H54 (cell line): ENCODE measurements around the gene CCDC28B.

Source experiments
- DNase-seq: peaks from one replicate; pipeline ENCODE4 v3.0.0; 2011; ENCODE audit warnings: low spot score, mixed read lengths; ENCODE audit not compliant: insufficient read length
- FAIRE-seq: peaks from 3 replicates; lab custom pipeline; 2011; peaks lifted over from hg19 to GRCh38; lab: Jason Lieb, UNC
- POLR2A ChIP-seq: IDR thresholded peaks from 2 replicates; pipeline ENCODE4 v1.6.1; 2011; ENCODE audit warnings: low read depth, mild to moderate bottlenecking, low read length

Gene CCDC28B

DNA sequence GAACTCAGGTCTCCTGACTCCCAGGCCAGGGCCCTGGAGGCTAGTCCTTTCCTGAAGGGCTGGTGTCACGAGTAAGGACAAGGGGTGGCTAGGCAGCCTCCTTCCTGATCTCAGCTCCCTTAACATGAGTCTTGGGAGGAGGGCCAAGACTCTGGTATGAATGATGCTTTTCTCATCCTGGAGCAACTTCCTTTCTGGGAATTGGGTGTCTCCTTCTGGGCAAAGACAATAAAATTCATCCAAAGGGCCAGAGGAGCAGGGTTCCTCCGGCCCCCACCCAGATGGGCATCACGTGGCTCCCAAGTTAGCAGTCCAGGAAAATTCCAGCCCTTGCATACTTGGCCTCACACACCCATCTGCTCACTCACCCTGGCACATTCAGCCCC, 46.5 kb downstream of the CCDC28B start, which contains the start of gene FAM167B:
Gene FAM167B, plus strand, starts transcription at position 335 of the 386 bp plus-strand sequence. CDS start 200 bp downstream, outside the sequence.
- DNase-seq (no peak), FAIRE-seq (no peak)
- no peak for TF ChIP-seq POLR2A

DNA sequence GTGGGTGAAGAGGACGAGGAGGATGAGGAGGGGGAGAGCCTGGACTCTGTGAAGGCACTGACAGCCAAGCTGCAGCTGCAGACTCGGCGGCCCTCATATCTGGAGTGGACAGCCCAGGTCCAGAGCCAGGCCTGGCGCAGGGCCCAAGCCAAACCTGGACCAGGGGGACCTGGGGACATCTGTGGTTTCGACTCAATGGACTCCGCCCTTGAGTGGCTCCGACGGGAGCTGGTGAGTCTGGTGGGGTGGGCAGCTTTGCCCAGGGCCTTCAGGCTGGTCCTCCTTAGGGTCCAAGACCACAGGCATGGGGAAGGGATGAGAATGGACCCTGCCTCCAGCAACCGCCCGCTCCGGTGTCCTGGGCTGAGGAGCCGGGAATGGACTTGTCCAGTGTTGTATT, 47.1 kb downstream of the CCDC28B start:
- no peak for TF ChIP-seq POLR2A
- FAIRE-seq (no peak), DNase-seq (no peak)

DNA sequence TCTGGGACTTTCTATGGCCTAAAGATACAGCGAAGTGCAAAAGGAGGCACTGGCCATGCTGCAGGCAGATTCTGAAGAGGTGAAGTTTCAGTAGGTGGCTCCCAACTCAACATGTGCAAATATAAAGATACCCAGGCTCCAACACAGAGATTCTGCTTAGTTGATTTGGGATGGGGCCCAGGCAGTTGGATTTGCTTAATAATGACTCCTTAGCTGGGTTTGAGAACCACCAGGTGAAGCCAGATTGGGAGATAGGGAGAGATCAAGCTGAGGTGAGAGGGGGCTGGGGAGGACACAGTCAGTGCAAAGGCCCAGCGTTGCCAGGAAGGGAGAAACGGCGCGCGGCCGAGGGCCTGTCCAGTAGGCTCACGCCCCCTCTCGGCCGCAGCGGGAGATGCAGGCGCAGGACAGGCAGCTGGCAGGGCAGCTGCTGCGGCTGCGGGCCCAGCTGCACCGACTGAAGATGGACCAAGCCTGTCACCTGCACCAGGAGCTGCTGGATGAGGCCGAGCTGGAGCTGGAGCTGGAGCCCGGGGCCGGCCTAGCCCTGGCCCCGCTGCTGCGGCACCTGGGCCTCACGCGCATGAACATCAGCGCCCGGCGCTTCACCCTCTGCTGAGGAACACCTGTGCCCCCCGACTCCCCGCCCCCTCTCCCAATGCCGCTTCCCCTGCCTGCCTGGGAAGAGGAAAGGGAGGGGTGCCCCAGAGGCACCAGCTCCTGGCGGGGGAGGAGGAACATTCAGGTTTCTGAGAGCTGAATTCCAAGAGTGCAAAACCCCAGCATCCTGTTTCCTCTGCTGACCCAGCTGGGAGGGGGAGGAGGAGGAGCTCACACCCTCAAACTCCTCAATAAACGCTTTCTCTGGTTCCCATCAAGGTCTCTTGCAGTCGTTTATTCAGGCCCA, 47.8 kb downstream of the CCDC28B start:
- no peak for TF ChIP-seq POLR2A
- FAIRE-seq (no peak), DNase-seq (no peak)

DNA sequence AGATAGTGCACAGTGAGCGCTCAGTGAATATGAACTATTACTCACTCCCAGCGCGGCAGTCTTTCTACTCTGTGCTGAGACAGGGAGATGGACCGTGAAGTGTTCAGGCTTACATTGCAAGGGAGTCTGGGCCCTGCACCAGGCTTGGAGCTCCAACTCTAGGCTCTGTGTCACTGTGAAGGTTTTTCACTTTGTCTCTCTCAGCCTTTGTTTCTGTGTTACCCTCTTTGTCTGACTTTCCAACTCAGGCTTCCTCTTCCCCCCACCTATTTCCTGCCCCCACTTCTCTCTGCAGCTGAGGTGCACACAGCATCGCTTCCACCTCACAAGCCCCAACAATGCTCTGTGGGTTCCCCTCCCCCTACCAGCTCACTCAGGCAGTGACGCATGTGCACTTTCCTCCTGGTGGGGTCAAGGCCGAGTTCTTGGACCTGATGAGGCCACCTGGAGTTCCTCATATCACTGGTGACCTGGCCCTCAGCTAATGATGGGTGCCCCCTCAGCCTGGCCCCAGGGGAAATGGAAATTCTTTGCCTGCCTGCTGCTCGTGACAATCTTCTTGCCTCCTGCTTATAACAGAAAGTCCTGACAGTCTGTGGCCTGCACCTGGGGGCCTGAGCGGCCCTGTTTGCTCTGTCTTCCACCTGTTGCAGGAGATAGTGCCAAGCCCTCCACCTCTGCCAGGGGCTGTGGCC, 49.6 kb downstream of the CCDC28B start:
- FAIRE-seq, result no peak
- TF ChIP-seq POLR2A, result no peak
- DNase-seq, result no peak

DNA sequence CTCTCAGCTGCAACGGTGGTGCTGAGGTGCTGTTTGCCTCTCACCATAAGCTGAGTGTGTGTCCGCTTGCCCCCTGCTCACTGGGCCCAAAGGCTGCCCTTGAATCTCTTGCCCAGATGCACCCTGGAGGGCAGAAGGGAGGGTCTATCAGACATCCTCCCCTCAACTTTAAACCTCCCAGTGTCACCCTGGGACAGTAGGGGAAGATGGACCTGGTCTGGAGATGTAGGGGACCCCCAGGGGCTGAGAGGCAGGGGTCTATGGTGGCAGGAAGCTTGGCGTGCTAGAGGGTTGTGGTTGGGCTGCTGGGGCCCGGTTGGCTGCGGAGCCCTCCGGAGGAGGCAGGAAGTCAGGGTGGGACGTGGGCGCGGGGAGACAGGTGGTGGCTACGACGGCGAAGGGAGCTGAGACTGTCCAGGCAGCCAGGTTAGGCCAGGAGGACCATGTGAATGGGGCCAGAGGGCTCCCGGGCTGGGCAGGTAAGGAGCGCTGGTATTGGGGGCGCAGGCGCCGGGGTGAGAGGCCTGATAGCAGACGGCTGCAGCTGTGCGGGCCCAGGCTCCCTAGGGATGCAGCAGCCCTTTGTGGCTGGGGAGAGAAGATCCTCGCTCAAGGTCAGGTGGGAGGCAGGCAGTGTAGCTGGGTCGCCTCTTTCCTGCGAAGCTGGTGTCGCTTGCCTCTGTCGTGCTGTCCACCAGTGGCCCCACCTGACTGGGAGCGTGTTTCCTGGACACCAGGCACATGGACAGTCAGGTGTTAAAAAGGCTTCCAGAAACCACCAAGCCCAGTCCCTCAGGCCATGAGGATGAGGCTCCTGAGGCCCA, 50.7 kb downstream of the CCDC28B start, which contains the start of gene LCK:
Gene LCK, plus strand, starts transcription at position 373 of the 824 bp plus-strand sequence. CDS start 23,065 bp downstream, outside the sequence.
- DNase-seq (no peak), FAIRE-seq (no peak)
- no peak for TF ChIP-seq POLR2A
